WTC11 (cell line): Measurements from ENCODE around the gene TMEM200A. TPM values are rescaled to one million over a fixed set of nuclear protein-coding genes. Genes with fewer than 3 reads are reported as not detected.

Experiments used
- ATAC-seq: fragments of 200-7000 bp; cut with Tn5 transposase; 2 replicates; pipeline ENCODE4 v1.10.0; 2021; ENCODE audit warnings: mild to moderate bottlenecking, moderate library complexity
- CTCF ChIA-PET: fragments of 300-600 bp; sonication (Branson Sonifier 250); formaldehyde crosslinking; loops from one replicate; lab custom pipeline; 2021; ENCODE audit warnings: antibody characterized with exemption; lab: Charles Lee
- POLR2A ChIA-PET: fragments of 350-600 bp; sonication (Branson Sonifier 250); formaldehyde crosslinking; loops from one replicate; lab custom pipeline; 2021; ENCODE audit warnings: antibody characterized with exemption; lab: Charles Lee
- DNase-seq: peaks from one replicate; pipeline ENCODE4 v3.0.0; 2021; ENCODE audit warnings: low spot score
- H3K27ac Mint-ChIP-seq: 2 replicates; pipeline ENCODE4 v1.8.0; 2021; ENCODE audit warnings: mixed read lengths
- H3K27me3 Mint-ChIP-seq: 2 replicates; pipeline ENCODE4 v1.8.0; 2021; ENCODE audit warnings: low read depth, mild to moderate bottlenecking, moderate library complexity, mixed read lengths
- H3K36me3 Mint-ChIP-seq: 2 replicates; pipeline ENCODE4 v1.8.0; 2021; ENCODE audit warnings: mixed read lengths
- H3K4me1 Mint-ChIP-seq: 2 replicates; pipeline ENCODE4 v1.8.0; 2022; ENCODE audit warnings: mixed read lengths
- H3K4me3 Mint-ChIP-seq: 2 replicates; pipeline ENCODE4 v1.8.0; 2021; ENCODE audit warnings: mild to moderate bottlenecking, moderate library complexity, mixed read lengths
- H3K9me3 Mint-ChIP-seq: 2 replicates; pipeline ENCODE4 v1.8.0; 2021; ENCODE audit warnings: mixed read lengths
- CBFB ChIP-seq: sonication (generic); formaldehyde crosslinking; IDR thresholded peaks from 2 replicates; pipeline ENCODE4 v1.8.1; 2022; ENCODE audit warnings: mild to moderate bottlenecking, low read depth, missing genetic modification reagents
- E2F1 ChIP-seq: sonication (generic); formaldehyde crosslinking; IDR thresholded peaks from 2 replicates; pipeline ENCODE4 v1.8.0; 2022; ENCODE audit warnings: mild to moderate bottlenecking, missing genetic modification reagents
- E2F4 ChIP-seq: sonication (generic); formaldehyde crosslinking; IDR thresholded peaks from 2 replicates; pipeline ENCODE4 v1.8.1; 2022; ENCODE audit warnings: low read depth, mild to moderate bottlenecking, moderate library complexity, missing genetic modification reagents, borderline replicate concordance
- EMX1 ChIP-seq: fragments of 250-450 bp; sonication (Bioruptor Pico); IDR thresholded peaks from 2 replicates; pipeline ENCODE4 v1.8.0; 2021; ENCODE audit warnings: mild to moderate bottlenecking
- FOXJ3 ChIP-seq: sonication (generic); formaldehyde crosslinking; IDR thresholded peaks from 2 replicates; pipeline ENCODE4 v1.9.0; 2021; ENCODE audit warnings: missing genetic modification reagents, mild to moderate bottlenecking, borderline replicate concordance
- GTF2I ChIP-seq: fragments of 250-450 bp; sonication (Bioruptor Pico); conservative IDR thresholded peaks from 2 replicates; pipeline ENCODE4 v1.4.0; 2021; ENCODE audit warnings: mild to moderate bottlenecking
- MLX ChIP-seq: sonication (generic); formaldehyde crosslinking; IDR thresholded peaks from 2 replicates; pipeline ENCODE4 v1.8.1; 2023; ENCODE audit warnings: mild to moderate bottlenecking, missing genetic modification reagents, moderate library complexity
- NFE2L1 ChIP-seq: sonication (generic); formaldehyde crosslinking; IDR thresholded peaks from 2 replicates; pipeline ENCODE4 v1.8.1; 2023; ENCODE audit warnings: missing genetic modification reagents
- RORB ChIP-seq: fragments of 250-450 bp; sonication (Bioruptor Pico); IDR thresholded peaks from 2 replicates; pipeline ENCODE4 v1.9.0; 2021; ENCODE audit warnings: mild to moderate bottlenecking
- TEAD1 ChIP-seq: sonication (generic); formaldehyde crosslinking; IDR thresholded peaks from 2 replicates; pipeline ENCODE4 v1.8.0; 2022; ENCODE audit warnings: mild to moderate bottlenecking, missing genetic modification reagents
- ZNF121 ChIP-seq: sonication (generic); formaldehyde crosslinking; IDR thresholded peaks from 2 replicates; pipeline ENCODE4 v1.8.0; 2023; ENCODE audit warnings: missing genetic modification reagents
- ZNF396 ChIP-seq: fragments of 250-450 bp; sonication (Bioruptor Pico); IDR thresholded peaks from 2 replicates; pipeline ENCODE4 v1.8.0; 2021; ENCODE audit warnings: mild to moderate bottlenecking, moderate library complexity, borderline replicate concordance
- ZNF416 ChIP-seq: fragments of 250-450 bp; sonication (Bioruptor Pico); IDR thresholded peaks from 2 replicates; pipeline ENCODE4 v1.9.0; 2021; ENCODE audit warnings: mild to moderate bottlenecking, inconsistent platforms
- ZNF671 ChIP-seq: fragments of 250-450 bp; sonication (Bioruptor Pico); IDR thresholded peaks from 2 replicates; pipeline ENCODE4 v1.8.0; 2021; ENCODE audit warnings: mild to moderate bottlenecking
- total RNA-seq: library from RNA; stranded (reverse); gene quantifications from 3 replicates; pipeline ENCODE4 v1.2.3, GENCODE V29; 2021
- TF ChIP-seq, protein P1 (sequence below): fragments of 250-450 bp; sonication (Bioruptor Pico); IDR thresholded peaks from 2 replicates; pipeline ENCODE4 v1.8.0; 2021; ENCODE audit warnings: mild to moderate bottlenecking
- TF ChIP-seq, protein P2 (sequence below): sonication (generic); formaldehyde crosslinking; IDR thresholded peaks from 2 replicates; pipeline ENCODE4 v1.8.0; 2023; ENCODE audit warnings: missing genetic modification reagents
- TF ChIP-seq, protein P3 (sequence below): sonication (generic); formaldehyde crosslinking; IDR thresholded peaks from 2 replicates; pipeline ENCODE4 v1.8.1; 2022; ENCODE audit warnings: low read depth, missing genetic modification reagents, borderline replicate concordance
- TF ChIP-seq, protein P4 (sequence below): fragments of 250-450 bp; sonication (Bioruptor Pico); conservative IDR thresholded peaks from 2 replicates; pipeline ENCODE4 v1.9.0; 2021; ENCODE audit warnings: mild to moderate bottlenecking
- TF ChIP-seq, protein P5 (sequence below): sonication (generic); formaldehyde crosslinking; IDR thresholded peaks from 2 replicates; pipeline ENCODE4 v1.8.0; 2022; ENCODE audit warnings: mild to moderate bottlenecking, missing genetic modification reagents
- TF ChIP-seq, protein P6 (sequence below): fragments of 250-450 bp; sonication (Bioruptor Pico); IDR thresholded peaks from 2 replicates; pipeline ENCODE4 v1.9.0; 2021; ENCODE audit warnings: mild to moderate bottlenecking

Gene TMEM200A
- total RNA-seq, 1 experiment from 2014 or later, result 11.0 TPM

DNA sequence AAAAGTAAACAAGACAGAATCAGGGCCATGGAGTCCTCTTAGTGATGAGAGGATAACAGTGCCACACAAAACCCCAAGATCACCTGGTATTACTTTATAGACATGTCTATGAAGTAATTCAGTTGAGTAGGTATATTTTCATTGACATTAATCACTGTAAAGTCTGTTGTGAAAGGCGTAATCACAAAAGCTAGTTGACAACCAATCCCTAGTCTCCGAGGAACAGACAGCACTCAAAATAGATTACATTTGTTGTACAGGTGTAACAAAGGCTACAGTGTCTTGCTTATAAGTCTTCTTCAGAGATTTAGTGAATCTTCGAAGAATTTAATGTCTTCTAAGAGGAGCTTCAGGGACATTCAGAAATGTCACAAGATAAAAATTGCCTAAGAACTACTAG is 120.1 kb downstream of the TMEM200A start:
- H3K4me3 Mint-ChIP-seq, result no peak overlapping the region

DNA sequence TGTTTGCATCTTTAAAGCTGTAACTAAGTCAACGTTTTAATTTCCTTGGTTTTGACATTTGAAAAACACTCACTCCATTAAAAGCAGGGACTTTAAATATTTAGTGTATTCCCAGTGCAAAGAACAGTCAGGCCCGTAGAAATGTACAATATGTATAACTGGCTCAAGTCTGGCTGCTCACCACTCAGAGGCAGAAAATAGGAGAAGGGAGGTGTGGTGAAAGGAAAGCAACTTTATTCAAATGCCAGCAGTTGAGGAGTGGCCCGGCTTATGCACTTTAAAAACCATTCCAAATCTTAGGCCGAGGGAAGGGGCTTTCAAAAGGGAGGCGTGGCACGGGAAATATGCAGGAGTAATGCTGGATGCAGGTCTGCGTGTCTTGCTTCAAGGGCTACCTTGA is 120.6 kb downstream of the TMEM200A start:
- Mint-ChIP-seq H3K4me1 (no peaks in the 10 kb centered on the region), H3K36me3 (peaks cover 5% of the 10 kb centered on the region), H3K9me3 (peaks cover 9% of the 10 kb centered on the region), H3K4me3 (no peak overlapping the region), H3K27ac (no peak overlapping the region), H3K27me3 (no peaks in the 10 kb centered on the region)
- ChIA-PET POLR2A (no interaction called here), CTCF (no interaction called here)
- DNase-seq (no peak), ATAC-seq (no peak)
- no peak for TF ChIP-seq CBFB (CRISPR knock-in tag)
- TF ChIP-seq MLX, result no peak
- no peak for TF ChIP-seq FOXJ3 (CRISPR knock-in tag)
- no peak for TF ChIP-seq E2F1 (CRISPR knock-in tag)
- TF ChIP-seq, protein P1, sequence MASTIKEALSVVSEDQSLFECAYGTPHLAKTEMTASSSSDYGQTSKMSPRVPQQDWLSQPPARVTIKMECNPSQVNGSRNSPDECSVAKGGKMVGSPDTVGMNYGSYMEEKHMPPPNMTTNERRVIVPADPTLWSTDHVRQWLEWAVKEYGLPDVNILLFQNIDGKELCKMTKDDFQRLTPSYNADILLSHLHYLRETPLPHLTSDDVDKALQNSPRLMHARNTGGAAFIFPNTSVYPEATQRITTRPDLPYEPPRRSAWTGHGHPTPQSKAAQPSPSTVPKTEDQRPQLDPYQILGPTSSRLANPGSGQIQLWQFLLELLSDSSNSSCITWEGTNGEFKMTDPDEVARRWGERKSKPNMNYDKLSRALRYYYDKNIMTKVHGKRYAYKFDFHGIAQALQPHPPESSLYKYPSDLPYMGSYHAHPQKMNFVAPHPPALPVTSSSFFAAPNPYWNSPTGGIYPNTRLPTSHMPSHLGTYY (CRISPR knock-in tag), result no peak
- no peak for TF ChIP-seq EMX1 (CRISPR knock-in tag)
- no peak for TF ChIP-seq RORB (CRISPR knock-in tag)
- TF ChIP-seq NFE2L1 (CRISPR knock-in tag), result no peak
- TF ChIP-seq, protein P2, sequence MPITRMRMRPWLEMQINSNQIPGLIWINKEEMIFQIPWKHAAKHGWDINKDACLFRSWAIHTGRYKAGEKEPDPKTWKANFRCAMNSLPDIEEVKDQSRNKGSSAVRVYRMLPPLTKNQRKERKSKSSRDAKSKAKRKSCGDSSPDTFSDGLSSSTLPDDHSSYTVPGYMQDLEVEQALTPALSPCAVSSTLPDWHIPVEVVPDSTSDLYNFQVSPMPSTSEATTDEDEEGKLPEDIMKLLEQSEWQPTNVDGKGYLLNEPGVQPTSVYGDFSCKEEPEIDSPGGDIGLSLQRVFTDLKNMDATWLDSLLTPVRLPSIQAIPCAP (CRISPR knock-in tag), result no peak

More for the DNA sequence above, 120.1 kb downstream of the TMEM200A start:
- POLR2A ChIA-PET, result no interaction called here
- Mint-ChIP-seq H3K27me3 (no peaks in the 10 kb centered on the region), H3K9me3 (peaks cover 8% of the 10 kb centered on the region), H3K36me3 (peaks cover 5% of the 10 kb centered on the region), H3K4me1 (no peaks in the 10 kb centered on the region), H3K27ac (no peak overlapping the region)
- CTCF ChIA-PET, result no interaction called here
- no peak for DNase-seq
- no peak for ATAC-seq
- TF ChIP-seq, protein P3, sequence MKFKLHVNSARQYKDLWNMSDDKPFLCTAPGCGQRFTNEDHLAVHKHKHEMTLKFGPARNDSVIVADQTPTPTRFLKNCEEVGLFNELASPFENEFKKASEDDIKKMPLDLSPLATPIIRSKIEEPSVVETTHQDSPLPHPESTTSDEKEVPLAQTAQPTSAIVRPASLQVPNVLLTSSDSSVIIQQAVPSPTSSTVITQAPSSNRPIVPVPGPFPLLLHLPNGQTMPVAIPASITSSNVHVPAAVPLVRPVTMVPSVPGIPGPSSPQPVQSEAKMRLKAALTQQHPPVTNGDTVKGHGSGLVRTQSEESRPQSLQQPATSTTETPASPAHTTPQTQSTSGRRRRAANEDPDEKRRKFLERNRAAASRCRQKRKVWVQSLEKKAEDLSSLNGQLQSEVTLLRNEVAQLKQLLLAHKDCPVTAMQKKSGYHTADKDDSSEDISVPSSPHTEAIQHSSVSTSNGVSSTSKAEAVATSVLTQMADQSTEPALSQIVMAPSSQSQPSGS, result no peak
- TF ChIP-seq GTF2I, result no peak
- no peak for TF ChIP-seq ZNF416 (CRISPR knock-in tag)
- TF ChIP-seq, protein P4, sequence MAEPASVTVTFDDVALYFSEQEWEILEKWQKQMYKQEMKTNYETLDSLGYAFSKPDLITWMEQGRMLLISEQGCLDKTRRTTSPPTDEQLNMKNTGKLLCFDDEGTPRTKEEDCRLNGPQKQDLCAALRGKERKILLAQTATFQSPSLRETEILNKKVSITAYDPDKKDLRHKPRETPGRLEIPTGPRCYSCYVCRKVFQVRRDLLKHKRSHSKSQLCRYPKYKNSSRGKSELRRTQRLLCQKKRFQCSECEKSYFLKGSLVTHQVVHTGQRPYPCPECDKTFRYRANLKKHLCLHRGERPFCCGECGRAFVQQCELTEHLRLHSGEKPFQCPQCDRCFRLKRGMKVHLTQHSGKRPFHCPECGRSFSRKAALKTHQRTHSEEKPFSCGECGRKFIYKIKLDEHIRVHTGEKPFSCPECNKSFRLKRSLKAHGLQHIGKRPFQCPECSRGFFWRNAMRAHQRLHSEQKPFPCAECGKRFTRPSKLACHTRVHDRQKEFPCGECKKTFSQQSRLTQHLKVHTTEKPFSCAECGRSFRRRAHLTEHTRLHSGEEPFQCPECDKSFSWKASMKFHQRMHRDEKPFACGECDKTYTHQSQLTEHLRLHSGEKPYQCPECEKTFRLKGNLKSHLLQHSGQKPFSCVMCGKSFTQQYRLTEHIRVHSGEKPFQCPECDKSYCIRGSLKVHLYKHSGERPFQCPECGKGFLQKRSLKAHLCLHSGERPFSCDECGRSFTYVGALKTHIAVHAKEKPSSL (CRISPR knock-in tag), result no peak
- TF ChIP-seq, protein P5, sequence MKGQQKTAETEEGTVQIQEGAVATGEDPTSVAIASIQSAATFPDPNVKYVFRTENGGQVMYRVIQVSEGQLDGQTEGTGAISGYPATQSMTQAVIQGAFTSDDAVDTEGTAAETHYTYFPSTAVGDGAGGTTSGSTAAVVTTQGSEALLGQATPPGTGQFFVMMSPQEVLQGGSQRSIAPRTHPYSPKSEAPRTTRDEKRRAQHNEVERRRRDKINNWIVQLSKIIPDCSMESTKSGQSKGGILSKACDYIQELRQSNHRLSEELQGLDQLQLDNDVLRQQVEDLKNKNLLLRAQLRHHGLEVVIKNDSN (CRISPR knock-in tag), result no peak
- TF ChIP-seq, protein P6, sequence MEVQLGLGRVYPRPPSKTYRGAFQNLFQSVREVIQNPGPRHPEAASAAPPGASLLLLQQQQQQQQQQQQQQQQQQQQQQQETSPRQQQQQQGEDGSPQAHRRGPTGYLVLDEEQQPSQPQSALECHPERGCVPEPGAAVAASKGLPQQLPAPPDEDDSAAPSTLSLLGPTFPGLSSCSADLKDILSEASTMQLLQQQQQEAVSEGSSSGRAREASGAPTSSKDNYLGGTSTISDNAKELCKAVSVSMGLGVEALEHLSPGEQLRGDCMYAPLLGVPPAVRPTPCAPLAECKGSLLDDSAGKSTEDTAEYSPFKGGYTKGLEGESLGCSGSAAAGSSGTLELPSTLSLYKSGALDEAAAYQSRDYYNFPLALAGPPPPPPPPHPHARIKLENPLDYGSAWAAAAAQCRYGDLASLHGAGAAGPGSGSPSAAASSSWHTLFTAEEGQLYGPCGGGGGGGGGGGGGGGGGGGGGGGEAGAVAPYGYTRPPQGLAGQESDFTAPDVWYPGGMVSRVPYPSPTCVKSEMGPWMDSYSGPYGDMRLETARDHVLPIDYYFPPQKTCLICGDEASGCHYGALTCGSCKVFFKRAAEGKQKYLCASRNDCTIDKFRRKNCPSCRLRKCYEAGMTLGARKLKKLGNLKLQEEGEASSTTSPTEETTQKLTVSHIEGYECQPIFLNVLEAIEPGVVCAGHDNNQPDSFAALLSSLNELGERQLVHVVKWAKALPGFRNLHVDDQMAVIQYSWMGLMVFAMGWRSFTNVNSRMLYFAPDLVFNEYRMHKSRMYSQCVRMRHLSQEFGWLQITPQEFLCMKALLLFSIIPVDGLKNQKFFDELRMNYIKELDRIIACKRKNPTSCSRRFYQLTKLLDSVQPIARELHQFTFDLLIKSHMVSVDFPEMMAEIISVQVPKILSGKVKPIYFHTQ (CRISPR knock-in tag), result no peak
- no peak for TF ChIP-seq ZNF671 (CRISPR knock-in tag)
- TF ChIP-seq ZNF396 (CRISPR knock-in tag), result no peak
- TF ChIP-seq ZNF121 (CRISPR knock-in tag), result no peak
- no peak for TF ChIP-seq TEAD1
- no peak for TF ChIP-seq E2F4 (CRISPR knock-in tag)
